MCF 10A (cell line): ENCODE results near the gene LPAR3. TPM values are rescaled to one million over a fixed set of nuclear protein-coding genes. Genes with fewer than 3 reads are reported as not detected.

ENCODE experiments used
- Bru-seq: library from RNA; stranded (reverse); fragments of 400-500 nt; gene quantifications from one replicate; lab custom pipeline; 2021; lab: Mats Ljungman, UMichigan
- BruChase-seq, 2 experiments: library from RNA; stranded (reverse); fragments of 400-500 nt; gene quantifications; one replicate each; lab custom pipeline; 2021; lab: Mats Ljungman, UMichigan
- BruUV-seq: library from RNA; stranded (reverse); fragments of 400-500 nt; replicated peaks from 2 replicates; lab custom pipeline; 2021; lab: Mats Ljungman, UMichigan
- CTCF ChIA-PET: fragments of 300-600 bp; sonication (Branson Sonifier 250); formaldehyde crosslinking; extraction: SDS; loops from one replicate; lab custom pipeline; 2021; ENCODE audit warnings: antibody characterized with exemption, inconsistent platforms; lab: Yijun Ruan, JAX
- POLR2A ChIA-PET: fragments of 300-600, 350-650 bp; sonication (Branson Sonifier 250); formaldehyde crosslinking; extraction: SDS; loops from one replicate; lab custom pipeline; 2020; ENCODE audit warnings: antibody characterized with exemption, inconsistent platforms; lab: Yijun Ruan, JAX
- DNase-seq: peaks from one replicate; pipeline ENCODE4 v3.0.0-alpha.2; 2018; ENCODE audit not compliant: unreplicated experiment
- H3K27ac Mint-ChIP-seq: one replicate; pipeline ENCODE4 v1.8.0; 2022; ENCODE audit warnings: mild to moderate bottlenecking, low read depth, mixed read lengths; ENCODE audit not compliant: unreplicated experiment
- H3K27me3 Mint-ChIP-seq: one replicate; pipeline ENCODE4 v1.8.0; 2022; ENCODE audit warnings: mixed read lengths; ENCODE audit not compliant: insufficient read depth, unreplicated experiment
- H3K36me3 Mint-ChIP-seq: one replicate; pipeline ENCODE4 v1.8.0; 2022; ENCODE audit warnings: mild to moderate bottlenecking, moderate library complexity, mixed read lengths; ENCODE audit not compliant: insufficient read depth, unreplicated experiment
- H3K4me1 Mint-ChIP-seq: one replicate; pipeline ENCODE4 v1.8.0; 2022; ENCODE audit warnings: mixed read lengths; ENCODE audit not compliant: insufficient read depth, unreplicated experiment
- H3K4me3 Mint-ChIP-seq: one replicate; pipeline ENCODE4 v1.8.0; 2022; ENCODE audit warnings: mild to moderate bottlenecking, moderate library complexity, mixed read lengths; ENCODE audit not compliant: unreplicated experiment
- H3K9me3 Mint-ChIP-seq: one replicate; pipeline ENCODE4 v1.8.0; 2022; ENCODE audit warnings: mixed read lengths; ENCODE audit not compliant: unreplicated experiment
- intact Hi-C: fragments of 100-400 bp; cut with micrococcal nuclease; formaldehyde crosslinking; loops from 2 replicates; pipeline ENCODE4 v1.14.1; 2022
- long read RNA-seq: library from polyadenylated mRNA; stranded (forward); transcript quantifications from one replicate; pipeline ENCODE4 v2.0.0, GENCODE V29; 2022
- total RNA-seq: library from RNA; stranded (reverse); gene quantifications from 2 replicates; pipeline ENCODE4 v1.2.3, GENCODE V29; 2022
- TF ChIP-seq, protein P1 (sequence below): fragments of 200-600 bp; IDR thresholded peaks from one replicate; pipeline ENCODE4 v1.8.0; 2022; ENCODE audit warnings: antibody characterized with exemption, mild to moderate bottlenecking; ENCODE audit not compliant: unreplicated experiment

Gene LPAR3, protein sequence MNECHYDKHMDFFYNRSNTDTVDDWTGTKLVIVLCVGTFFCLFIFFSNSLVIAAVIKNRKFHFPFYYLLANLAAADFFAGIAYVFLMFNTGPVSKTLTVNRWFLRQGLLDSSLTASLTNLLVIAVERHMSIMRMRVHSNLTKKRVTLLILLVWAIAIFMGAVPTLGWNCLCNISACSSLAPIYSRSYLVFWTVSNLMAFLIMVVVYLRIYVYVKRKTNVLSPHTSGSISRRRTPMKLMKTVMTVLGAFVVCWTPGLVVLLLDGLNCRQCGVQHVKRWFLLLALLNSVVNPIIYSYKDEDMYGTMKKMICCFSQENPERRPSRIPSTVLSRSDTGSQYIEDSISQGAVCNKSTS
- 1.0 and 1.1 TPM in 2 replicates for total RNA-seq
- percentile 28 among the genes with signal in this experiment for Bru-seq, nascent RNA
- percentile 18 among the genes with signal in this experiment for BruChase-seq, experiment 1, labeled RNA remaining after a 6-hour chase
- BruChase-seq, experiment 2, labeled RNA remaining after a 2-hour chase: percentile 22 among the genes with signal in this experiment
- long read RNA-seq, partial matches to known transcripts: 0 of 2 reads
- long read RNA-seq, other reads (novel, unspliced or antisense): 0 of 2 reads

DNA sequence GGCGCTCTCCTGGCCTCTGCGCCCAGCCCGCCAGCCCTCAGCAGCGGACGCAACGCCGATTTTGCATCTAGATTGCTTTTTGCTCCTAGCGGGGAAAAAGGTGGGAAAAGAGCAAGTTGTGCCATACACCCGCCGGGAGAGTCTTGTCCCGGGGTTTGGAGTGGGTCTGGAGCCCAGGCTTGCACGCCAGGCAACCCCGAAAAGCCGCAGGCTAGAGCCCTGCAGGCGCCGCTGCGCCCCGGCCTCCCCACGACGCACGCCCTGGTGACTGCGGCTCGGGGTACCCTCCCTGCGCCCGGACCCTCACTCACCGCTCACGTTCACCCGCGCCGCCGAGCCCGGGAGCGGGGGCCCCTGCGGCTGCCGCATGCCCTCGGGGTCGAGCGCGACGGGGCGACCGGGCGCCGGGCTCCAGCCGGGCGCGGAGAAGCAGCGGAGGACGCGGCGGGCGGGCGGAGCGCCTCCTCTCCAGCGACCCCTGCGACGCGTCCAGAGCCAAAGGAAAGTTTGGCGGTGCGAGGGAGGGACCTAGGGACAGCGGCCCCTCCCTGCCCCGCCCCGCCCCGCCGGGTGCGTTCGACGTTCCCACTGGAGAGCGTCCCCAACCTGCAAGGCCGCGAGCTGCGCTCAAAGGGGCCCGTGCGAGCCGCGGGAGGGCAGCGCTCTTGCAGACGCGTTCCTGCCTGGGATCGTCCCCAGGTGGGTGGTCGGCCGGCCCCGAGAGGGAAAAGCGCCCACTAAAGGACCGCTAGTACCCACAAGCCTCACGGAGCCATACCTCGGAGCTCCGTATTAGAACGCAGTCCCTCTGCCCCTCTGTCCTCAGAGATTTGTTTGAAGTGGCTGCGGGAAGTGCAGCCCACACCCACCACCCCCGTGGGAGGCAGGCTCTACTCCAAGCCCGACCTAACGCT, at the start of gene LPAR3:
TSS of gene LPAR3 (minus strand) at position 502 of the 914 bp plus-strand sequence. CDS start 27,086 bp downstream, outside the sequence.
- Mint-ChIP-seq H3K4me3 (peak within 1 kb of the TSS; percentile 65), H3K9me3 (no peaks in the 10 kb centered on the region), H3K27ac (no peak within 1 kb of the TSS), H3K4me1 (peaks cover 9% of the 10 kb centered on the region), H3K36me3 (no peaks in the 10 kb centered on the region), H3K27me3 (no peaks in the 10 kb centered on the region)
- POLR2A ChIA-PET: no interaction called here
- CTCF ChIA-PET: interaction anchor here (0.6 kb wide), 1 partner anchor 119 kb away, joined by 3 read pairs; no protein-coding TSS in a partner anchor
- DNase-seq: no peak
- intact Hi-C loops: no loop called here
- BruUV-seq: no TSS peak
- TF ChIP-seq, protein P1, sequence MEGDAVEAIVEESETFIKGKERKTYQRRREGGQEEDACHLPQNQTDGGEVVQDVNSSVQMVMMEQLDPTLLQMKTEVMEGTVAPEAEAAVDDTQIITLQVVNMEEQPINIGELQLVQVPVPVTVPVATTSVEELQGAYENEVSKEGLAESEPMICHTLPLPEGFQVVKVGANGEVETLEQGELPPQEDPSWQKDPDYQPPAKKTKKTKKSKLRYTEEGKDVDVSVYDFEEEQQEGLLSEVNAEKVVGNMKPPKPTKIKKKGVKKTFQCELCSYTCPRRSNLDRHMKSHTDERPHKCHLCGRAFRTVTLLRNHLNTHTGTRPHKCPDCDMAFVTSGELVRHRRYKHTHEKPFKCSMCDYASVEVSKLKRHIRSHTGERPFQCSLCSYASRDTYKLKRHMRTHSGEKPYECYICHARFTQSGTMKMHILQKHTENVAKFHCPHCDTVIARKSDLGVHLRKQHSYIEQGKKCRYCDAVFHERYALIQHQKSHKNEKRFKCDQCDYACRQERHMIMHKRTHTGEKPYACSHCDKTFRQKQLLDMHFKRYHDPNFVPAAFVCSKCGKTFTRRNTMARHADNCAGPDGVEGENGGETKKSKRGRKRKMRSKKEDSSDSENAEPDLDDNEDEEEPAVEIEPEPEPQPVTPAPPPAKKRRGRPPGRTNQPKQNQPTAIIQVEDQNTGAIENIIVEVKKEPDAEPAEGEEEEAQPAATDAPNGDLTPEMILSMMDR: no peak

DNA sequence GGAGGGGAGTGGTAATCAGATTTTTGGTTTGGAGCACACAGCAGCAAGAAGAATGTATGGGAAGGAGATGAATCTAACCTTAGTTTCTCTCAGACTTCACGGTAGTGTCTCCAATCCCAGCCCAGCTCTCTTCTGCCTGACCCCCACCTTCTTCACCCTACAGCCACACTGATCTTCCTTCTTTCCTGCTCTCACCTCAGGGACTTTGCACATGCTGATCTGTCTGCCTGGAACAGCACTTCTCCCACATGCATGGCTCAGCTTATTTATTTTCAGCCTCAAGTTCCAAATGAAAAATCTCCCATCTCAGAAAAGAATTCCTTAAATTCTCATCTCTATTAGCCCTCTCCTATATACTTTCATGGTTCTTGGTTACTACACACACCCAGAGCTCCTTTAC, 48.8 kb upstream of the LPAR3 start:
- Mint-ChIP-seq H3K36me3 (no peaks in the 10 kb centered on the region), H3K27ac (no peak overlapping the region), H3K9me3 (no peaks in the 10 kb centered on the region), H3K27me3 (peaks cover 14% of the 10 kb centered on the region), H3K4me3 (no peak overlapping the region), H3K4me1 (peaks cover 7% of the 10 kb centered on the region)
- TF ChIP-seq, protein P1: no peak
- ChIA-PET POLR2A (interaction anchor here (0.6 kb wide), 1 partner anchor 313 kb away, joined by 3 read pairs; no protein-coding TSS in a partner anchor), CTCF (interaction anchor here (1.2 to 9.9 kb wide), 3 partner anchors 303 to 318 kb away, joined by 5 to 111 read pairs (median 12); partner anchors contain the start of gene C1orf52)
- intact Hi-C loops: loop anchor here (10.0 kb wide), 1 partner anchor 1073 kb away; no protein-coding TSS in a partner anchor
- no TSS peak for BruUV-seq
- DNase-seq: no peak

DNA sequence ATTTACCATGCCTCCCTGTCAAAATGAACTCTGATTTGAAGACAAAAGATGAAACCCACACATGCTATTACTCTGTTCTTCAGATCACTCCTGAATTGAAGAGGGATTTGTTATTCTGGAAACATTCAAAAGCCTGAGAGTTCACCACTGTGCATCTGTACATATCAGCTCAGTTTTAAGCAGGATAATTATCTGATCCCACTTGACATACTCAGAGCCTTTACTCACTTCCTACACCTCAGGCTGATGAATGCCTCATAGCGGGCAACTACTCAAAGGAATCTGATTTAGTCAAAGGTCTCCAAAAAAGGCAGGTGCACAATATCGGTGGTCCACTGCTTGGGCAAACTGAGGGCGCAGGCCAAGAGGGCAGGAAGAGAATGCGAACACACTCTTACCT, 47.5 kb upstream of the LPAR3 start:
- intact Hi-C loops: loop anchor here (10.0 kb wide), 1 partner anchor 1074 kb away; no protein-coding TSS in a partner anchor
- ChIA-PET CTCF (interaction anchor here (1.1 to 9.9 kb wide), 4 partner anchors 17 to 499 kb away, joined by 3 to 111 read pairs (median 8); partner anchors contain the start of gene C1orf52), POLR2A (interaction anchor here (0.9 kb wide), 1 partner anchor 14 kb away, joined by 3 read pairs; no protein-coding TSS in a partner anchor)
- Mint-ChIP-seq H3K27ac (no peak overlapping the region), H3K27me3 (peaks cover 14% of the 10 kb centered on the region), H3K4me3 (no peak overlapping the region), H3K4me1 (no peaks in the 10 kb centered on the region), H3K9me3 (no peaks in the 10 kb centered on the region), H3K36me3 (no peaks in the 10 kb centered on the region)
- BruUV-seq: no TSS peak
- no peak for DNase-seq
- TF ChIP-seq, protein P1: no peak
